DMS114 treated with DMSO at 0.1 percent for 48 hours (cell line): ENCODE data around the gene EDN3.

Source experiments
- DNase-seq: peaks from one replicate; lab custom pipeline; 2025; ENCODE audit not compliant: unreplicated experiment; lab: John Stamatoyannopoulos, UW

Gene EDN3

GRCh38 chr20:59300333-59301081, at the start of gene EDN3:
Gene EDN3, plus strand, starts transcription at chr20:59300611. Its CDS starts 202 bp downstream, at chr20:59300813.
- DNase-seq = no peak

DNA sequence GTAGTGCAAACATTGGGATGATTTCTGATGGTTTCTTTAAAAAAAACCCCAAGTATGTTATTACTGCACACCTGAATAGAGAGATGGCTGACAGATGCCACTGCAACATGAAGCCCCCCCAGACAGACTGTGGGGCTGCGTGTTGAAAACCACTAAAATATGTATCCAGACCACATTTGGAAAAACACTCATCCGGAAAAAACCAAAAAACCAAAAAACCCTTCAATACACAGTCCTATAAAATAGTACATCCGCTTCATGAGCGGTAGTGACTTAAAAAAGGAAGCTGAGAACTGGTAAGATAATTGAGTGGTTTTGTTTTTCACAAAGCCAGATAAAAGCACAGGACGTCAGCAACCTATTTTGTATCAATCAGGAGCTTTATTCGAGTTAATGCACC, 47.1 kb upstream of the EDN3 start:
- DNase-seq = no peak

DNA sequence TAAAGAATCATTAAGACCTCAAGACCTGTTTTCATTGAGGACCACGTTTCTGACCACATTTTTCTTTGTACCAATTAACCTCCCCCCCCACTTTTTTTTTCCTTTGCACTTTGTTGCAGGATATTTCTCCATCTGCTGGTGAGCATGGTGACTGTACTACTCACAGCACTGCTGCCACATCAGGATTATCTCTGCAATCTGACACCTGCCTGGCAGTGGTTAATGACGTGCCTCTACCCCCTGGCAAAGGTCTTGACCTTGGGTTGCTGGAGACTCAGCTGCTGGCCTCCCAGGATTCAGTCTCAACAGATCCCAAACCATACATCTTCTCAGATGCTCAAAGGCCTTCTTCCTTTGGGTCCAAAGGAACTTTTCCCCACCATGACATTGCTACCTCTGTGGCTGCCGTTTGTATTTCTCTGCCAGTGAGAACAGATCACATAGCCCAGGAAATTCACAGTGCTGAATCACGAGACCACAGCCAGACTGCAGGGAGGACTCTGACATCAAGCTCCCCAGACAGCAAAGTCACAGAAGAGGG, 46.6 kb upstream of the EDN3 start:
- DNase-seq = no peak

- DNase-seq = no peak
These were observed 45.2 kb upstream of the EDN3 start for GRCh38 chr20:59255256-59255655.

DNA sequence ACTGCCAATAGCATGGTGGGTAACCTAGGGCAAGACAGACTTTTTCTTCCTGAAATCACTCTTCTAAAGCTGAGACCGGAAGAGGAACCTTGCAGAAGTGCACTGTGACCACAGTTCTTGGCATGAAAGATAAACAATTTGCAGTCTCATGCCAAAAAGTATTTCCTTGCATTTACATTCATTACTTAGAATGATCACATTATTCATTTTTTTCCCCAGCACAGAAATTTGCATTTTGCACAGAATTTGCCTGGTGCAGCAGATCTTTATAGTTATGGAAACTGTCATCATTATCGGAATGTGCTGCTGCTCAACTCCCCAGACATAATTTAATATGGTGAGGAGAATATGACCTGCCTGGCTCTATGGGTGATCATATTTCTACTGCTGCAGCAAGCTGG, 42.2 kb upstream of the EDN3 start:
- DNase-seq = no peak

GRCh38 chr20:59259946-59260345, 40.5 kb upstream of the EDN3 start:
- DNase-seq = no peak

- no peak for DNase-seq
These were observed 35.1 kb upstream of the EDN3 start for GRCh38 chr20:59265298-59265697.

DNA sequence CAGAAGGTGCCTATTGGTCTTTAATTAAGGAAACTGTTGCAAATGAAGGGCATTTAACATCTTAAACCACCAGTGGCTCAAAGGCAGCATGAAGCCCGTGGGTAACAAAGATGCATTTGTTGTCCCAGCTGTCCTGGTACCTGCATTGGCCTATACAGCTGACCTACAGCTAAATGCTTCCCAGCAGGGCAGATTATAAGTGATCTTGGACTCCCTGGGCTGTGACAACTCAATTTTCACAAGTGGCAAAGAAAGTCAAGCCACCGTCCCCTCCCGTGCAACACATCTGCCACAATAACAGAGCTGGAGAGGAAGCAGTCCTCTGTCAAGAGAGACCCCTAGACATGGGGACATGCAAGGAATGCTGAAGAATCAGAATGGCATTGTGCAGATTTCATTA, 31.5 kb upstream of the EDN3 start:
- DNase-seq = no peak

GRCh38 chr20:59269411-59270025, 30.9 kb upstream of the EDN3 start:
- no peak for DNase-seq

- no peak for DNase-seq
These were observed 30.0 kb upstream of the EDN3 start for GRCh38 chr20:59270380-59270779.

- no peak for DNase-seq
These were observed 26.6 kb upstream of the EDN3 start for GRCh38 chr20:59273739-59274357.

GRCh38 chr20:59276938-59277337, 23.5 kb upstream of the EDN3 start:
- DNase-seq = no peak

GRCh38 chr20:59284470-59284869, 15.9 kb upstream of the EDN3 start:
- DNase-seq = no peak

GRCh38 chr20:59289994-59290393, 10.4 kb upstream of the EDN3 start:
- no peak for DNase-seq

DNA sequence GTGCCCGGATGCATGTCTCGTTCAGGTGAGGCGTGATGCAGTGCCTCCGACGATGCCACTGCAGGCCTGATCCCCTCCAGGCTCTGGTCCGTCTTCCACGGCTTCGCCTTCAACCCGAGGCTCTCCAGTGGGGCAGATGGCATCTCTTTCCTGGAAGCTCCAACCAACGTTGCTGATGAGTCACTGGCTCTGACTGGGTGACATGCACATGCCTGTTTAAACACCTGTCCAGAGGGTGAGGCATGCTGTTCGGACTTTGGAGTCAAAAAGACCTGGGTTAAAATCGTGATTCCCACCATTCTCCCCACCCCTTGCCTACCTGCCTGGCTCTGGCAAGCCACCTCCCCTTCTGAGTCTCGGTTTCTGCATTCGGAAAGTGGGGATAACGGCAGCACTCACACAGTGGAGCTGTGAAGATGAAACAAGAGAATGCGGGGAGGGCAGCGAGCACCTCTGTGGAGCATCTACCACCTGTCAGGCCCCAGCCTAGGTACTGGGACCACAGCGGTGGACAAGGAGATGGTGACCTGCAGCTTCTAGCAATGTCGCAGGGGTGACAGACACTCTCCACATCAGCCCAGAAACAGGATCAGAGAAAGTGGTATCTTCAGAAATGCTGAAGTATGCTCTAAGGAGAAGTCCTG, 8.5 kb upstream of the EDN3 start:
- no peak for DNase-seq

GRCh38 chr20:59295531-59295930, 4.9 kb upstream of the EDN3 start:
- DNase-seq = no peak

DNA sequence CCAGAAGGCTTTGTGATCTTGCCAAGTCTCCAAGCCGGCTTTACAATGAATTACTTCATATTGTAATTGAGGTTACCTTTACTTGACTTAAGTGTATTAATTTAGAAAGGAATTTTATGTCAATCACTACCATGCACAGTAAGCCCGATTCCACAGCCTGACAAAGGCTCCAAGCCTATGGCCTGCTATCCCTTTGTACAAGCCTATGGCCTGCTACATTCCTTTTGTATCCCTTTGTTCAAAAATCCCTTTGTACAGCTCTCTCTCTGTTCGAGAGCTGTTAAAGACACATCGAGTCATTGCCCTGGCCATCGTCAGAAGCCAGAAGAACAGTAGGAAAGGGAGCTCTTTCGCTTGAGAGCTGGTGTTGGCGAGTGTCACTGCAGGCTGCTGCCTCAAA, 2.7 kb upstream of the EDN3 start:
- no peak for DNase-seq

DNA sequence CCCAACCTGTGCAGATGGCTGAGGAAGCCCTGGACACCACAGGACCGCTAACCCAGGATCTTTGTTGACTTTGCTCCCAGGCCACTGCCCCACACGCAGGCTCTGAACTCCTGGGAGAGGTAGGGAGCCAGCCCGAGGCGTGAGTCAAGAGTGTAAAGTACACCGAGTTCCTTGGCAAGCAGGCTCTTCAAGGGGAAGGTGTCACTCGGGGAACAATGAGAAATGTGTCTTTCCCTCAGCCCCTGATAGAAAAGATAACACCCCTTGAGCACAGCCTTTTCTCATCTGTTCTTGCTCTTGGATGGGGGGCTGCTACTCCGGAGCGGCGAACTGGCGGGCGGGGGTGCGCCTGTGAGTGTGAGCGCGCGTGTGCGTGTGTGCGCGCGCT, 472 bp upstream of the EDN3 start:
- DNase-seq = no peak

- no peak for DNase-seq
These were observed 1.1 kb downstream of the EDN3 start for GRCh38 chr20:59301343-59302007.

- DNase-seq = no peak
These were observed 5.7 kb downstream of the EDN3 start for GRCh38 chr20:59305908-59306655.
